PC-9 (cell line): ENCODE data around the gene FSIP2. TPM values are rescaled to one million over a fixed set of nuclear protein-coding genes. Genes with fewer than 3 reads are reported as not detected.

ENCODE experiments used
- BruUV-seq: library from RNA; stranded (reverse); fragments of 400-500 nt; replicated peaks from 2 replicates; lab custom pipeline; 2021; lab: Mats Ljungman, UMichigan
- CTCF ChIA-PET: fragments of 300-600 bp; sonication (Branson Sonifier 250); formaldehyde crosslinking; loops from one replicate; lab custom pipeline; 2022; ENCODE audit warnings: antibody characterized with exemption; lab: Charles Lee
- POLR2A ChIA-PET: fragments of 300-600 bp; sonication (Branson Sonifier 250); formaldehyde crosslinking; loops from one replicate; lab custom pipeline; 2022; ENCODE audit warnings: antibody characterized with exemption; ENCODE audit not compliant: unreplicated experiment; lab: Charles Lee
- DNase-seq, 2 experiments: peaks; one replicate each; pipeline versions ENCODE4 v3.0.0 to v3.0.0-alpha.2; 2015 to 2022; ENCODE audit warnings: mixed read lengths in 1 of 2
- H2AFZ ChIP-seq: fragments of 200-600 bp; sonication (generic); 2 replicates; pipeline ENCODE4 v1.8.1; 2017; ENCODE audit warnings: antibody characterized with exemption
- H3F3A ChIP-seq: fragments of 200-600 bp; sonication (generic); 2 replicates; pipeline ENCODE4 v1.8.1; 2017; ENCODE audit warnings: antibody characterized with exemption, mild to moderate bottlenecking, low read depth; ENCODE audit not compliant: insufficient read depth
- H3K27ac ChIP-seq: fragments of 200-600 bp; sonication (generic); 2 replicates; pipeline ENCODE4 v1.6.1; 2016; ENCODE audit warnings: mixed run types
- H3K27me3 ChIP-seq: fragments of 200-600 bp; sonication (generic); 2 replicates; pipeline ENCODE4 v1.6.1; 2016; ENCODE audit warnings: low read depth, mixed run types; ENCODE audit not compliant: insufficient read depth
- H3K36me3 ChIP-seq: fragments of 200-600 bp; sonication (generic); 2 replicates; pipeline ENCODE4 v1.6.1; 2016; ENCODE audit warnings: low read depth, mixed run types
- H3K4me1 ChIP-seq: fragments of 200-600 bp; sonication (generic); replicated peaks from 2 replicates; pipeline ENCODE4 v1.6.1; 2016; ENCODE audit warnings: mixed run types; ENCODE audit not compliant: insufficient read depth
- H3K4me2 ChIP-seq: fragments of 200-600 bp; sonication (generic); 2 replicates; pipeline ENCODE4 v1.6.1; 2017; ENCODE audit warnings: mixed run types
- H3K4me3 ChIP-seq: fragments of 200-600 bp; sonication (generic); 2 replicates; pipeline ENCODE4 v1.6.1; 2016; ENCODE audit warnings: mixed run types
- H3K79me2 ChIP-seq: fragments of 200-600 bp; sonication (generic); 2 replicates; pipeline ENCODE4 v1.6.1; 2017; ENCODE audit warnings: low read depth, mixed run types
- H3K9me2 ChIP-seq: fragments of 200-600 bp; sonication (generic); 2 replicates; pipeline ENCODE4 v1.8.1; 2017; ENCODE audit warnings: mild to moderate bottlenecking; ENCODE audit not compliant: insufficient read depth
- H3K9me3 ChIP-seq: fragments of 200-600 bp; sonication (generic); 2 replicates; pipeline ENCODE4 v1.8.1; 2016; ENCODE audit warnings: low read depth; ENCODE audit not compliant: insufficient read depth
- H4K20me1 ChIP-seq: fragments of 200-600 bp; sonication (generic); 2 replicates; pipeline ENCODE4 v1.8.1; 2017; ENCODE audit not compliant: insufficient read depth
- CTCF ChIP-seq: fragments of 200-600 bp; sonication (generic); conservative IDR thresholded peaks from 2 replicates; pipeline ENCODE4 v1.6.1; 2017; ENCODE audit warnings: mixed run types, antibody characterized with exemption, mild to moderate bottlenecking, moderate library complexity
- EZH2 ChIP-seq: fragments of 200-600 bp; sonication (generic); IDR thresholded peaks from 2 replicates; pipeline ENCODE4 v1.8.0; 2017; ENCODE audit warnings: antibody characterized with exemption, low read depth
- intact Hi-C: fragments of 100-400 bp; cut with micrococcal nuclease; formaldehyde crosslinking; loops from one replicate; pipeline ENCODE4 v1.10.0; 2022; ENCODE audit not compliant: unreplicated experiment
- total RNA-seq: library from RNA; stranded (reverse); gene quantifications from 2 replicates; pipeline ENCODE4 v1.2.3, GENCODE V29; 2021

The FSIP2 gene
- total RNA-seq, 1 experiment from 2014 or later: 0.22 TPM

GRCh38 chr2:185813707-185814106, 75.1 kb downstream of the FSIP2 start:
- Histone ChIP-seq H3K4me3 (no peak overlapping the region), H3K4me1 (no peaks in the 10 kb centered on the region), H3K9me3 (no peaks in the 10 kb centered on the region), H3K4me2 (no peak overlapping the region), H3F3A (no peaks in the 10 kb centered on the region), H3K79me2 (no peaks in the 10 kb centered on the region), H3K36me3 (no peaks in the 10 kb centered on the region), H3K27ac (no peak overlapping the region), H2AFZ (no peak overlapping the region), H4K20me1 (no peaks in the 10 kb centered on the region), H3K9me2 (no peaks in the 10 kb centered on the region), H3K27me3 (no peaks in the 10 kb centered on the region)
- POLR2A ChIA-PET: no interaction called here
- no TSS peak for BruUV-seq
- CTCF ChIA-PET: no interaction called here
- TF ChIP-seq EZH2: no peak
- TF ChIP-seq CTCF: no peak
- DNase-seq: no peak
- intact Hi-C loops: no loop called here

- BruUV-seq: no TSS peak
- POLR2A ChIA-PET: no interaction called here
- CTCF ChIA-PET: no interaction called here
Measured at GRCh38 chr2:185817991-185818390, 79.4 kb downstream of the FSIP2 start.

GRCh38 chr2:185821467-185821866, 82.9 kb downstream of the FSIP2 start:
- ChIA-PET CTCF (interaction anchor here (0.6 kb wide), 1 partner anchor 476 kb away, joined by 5 read pairs; no protein-coding TSS in a partner anchor), POLR2A (no interaction called here)
- no peaks in the 10 kb centered on the region for H3K9me2 ChIP-seq
- H3K36me3 ChIP-seq: no peaks in the 10 kb centered on the region
- no peaks in the 10 kb centered on the region for H3K9me3 ChIP-seq
- intact Hi-C loops: no loop called here
- TF ChIP-seq EZH2: no peak
- no peak for TF ChIP-seq CTCF
- H3K4me2 ChIP-seq: no peak overlapping the region
- no peaks in the 10 kb centered on the region for H3K79me2 ChIP-seq
- H4K20me1 ChIP-seq: no peaks in the 10 kb centered on the region
- no peak for DNase-seq
- BruUV-seq: no TSS peak
- no peaks in the 10 kb centered on the region for H3F3A ChIP-seq
- H3K4me3 ChIP-seq: no peak overlapping the region
- no peaks in the 10 kb centered on the region for H3K4me1 ChIP-seq
- H3K27me3 ChIP-seq: no peaks in the 10 kb centered on the region
- no peak overlapping the region for H2AFZ ChIP-seq
- H3K27ac ChIP-seq: no peak overlapping the region

More at GRCh38 chr2:185817991-185818390, 79.4 kb downstream of the FSIP2 start:
- H3K9me2 ChIP-seq: no peaks in the 10 kb centered on the region
- H2AFZ ChIP-seq: no peak overlapping the region
- H4K20me1 ChIP-seq: no peaks in the 10 kb centered on the region
- H3K27me3 ChIP-seq: no peaks in the 10 kb centered on the region
- no peak for DNase-seq
- H3K79me2 ChIP-seq: no peaks in the 10 kb centered on the region
- H3K27ac ChIP-seq: no peak overlapping the region
- TF ChIP-seq CTCF (no peak), EZH2 (no peak)
- H3K9me3 ChIP-seq: no peaks in the 10 kb centered on the region
- no peaks in the 10 kb centered on the region for H3K36me3 ChIP-seq
- H3K4me3 ChIP-seq: no peak overlapping the region
- intact Hi-C loops: no loop called here
- no peak overlapping the region for H3K4me2 ChIP-seq
- no peaks in the 10 kb centered on the region for H3K4me1 ChIP-seq
- H3F3A ChIP-seq: no peaks in the 10 kb centered on the region
